Stomach (tissue), 4 donors: Measurements from ENCODE around the gene SLC6A12.

Experiments used
- POLR2A ChIP-seq, 4 donors: fragments of 450-650 bp; IDR thresholded peaks; one replicate each; pipeline ENCODE4 v1.6.1; 2016; ENCODE audit warnings: antibody characterized with exemption in 4 of 4, control low read depth in 2 of 4, mild to moderate bottlenecking in 1 of 4, moderate library complexity in 1 of 4
- POLR2AphosphoS5 ChIP-seq, 3 donors: sonication (generic); formaldehyde crosslinking; IDR thresholded peaks; one replicate each; pipeline ENCODE4 v1.6.1; 2016; ENCODE audit warnings: antibody characterized with exemption in 3 of 3

DNA sequence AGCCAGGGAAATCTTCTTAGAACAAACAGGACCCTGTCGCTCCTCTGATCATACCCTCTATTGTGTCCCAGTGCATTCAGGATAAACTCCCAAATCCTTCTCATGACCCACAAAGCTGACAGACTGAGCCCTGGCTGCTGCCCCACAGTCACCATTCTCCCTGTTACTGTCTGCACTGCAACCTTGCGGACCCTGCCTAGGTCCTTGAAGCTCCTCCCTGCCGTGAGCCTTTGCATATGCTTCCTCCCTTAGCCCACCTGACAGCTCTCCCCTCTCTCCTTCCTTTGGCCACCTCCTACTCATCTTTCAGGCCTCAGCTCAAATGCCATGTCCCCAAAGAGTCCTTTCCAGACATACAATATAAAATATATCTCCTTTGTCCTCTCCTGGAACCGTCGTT is 62.4 kb downstream of the SLC6A12 start:
- no peak for TF ChIP-seq POLR2A (IDR thresholded peaks at IDR 0.05)
- TF ChIP-seq POLR2AphosphoS5 (IDR thresholded peaks at IDR 0.05), result no peak
